Measurements from ENCODE around the gene CLEC16A.

The CLEC16A gene

GRCh38 chr16:11045846-11046245 is 101.5 kb downstream of the CLEC16A start:
- DNase-seq, result no peak

DNA sequence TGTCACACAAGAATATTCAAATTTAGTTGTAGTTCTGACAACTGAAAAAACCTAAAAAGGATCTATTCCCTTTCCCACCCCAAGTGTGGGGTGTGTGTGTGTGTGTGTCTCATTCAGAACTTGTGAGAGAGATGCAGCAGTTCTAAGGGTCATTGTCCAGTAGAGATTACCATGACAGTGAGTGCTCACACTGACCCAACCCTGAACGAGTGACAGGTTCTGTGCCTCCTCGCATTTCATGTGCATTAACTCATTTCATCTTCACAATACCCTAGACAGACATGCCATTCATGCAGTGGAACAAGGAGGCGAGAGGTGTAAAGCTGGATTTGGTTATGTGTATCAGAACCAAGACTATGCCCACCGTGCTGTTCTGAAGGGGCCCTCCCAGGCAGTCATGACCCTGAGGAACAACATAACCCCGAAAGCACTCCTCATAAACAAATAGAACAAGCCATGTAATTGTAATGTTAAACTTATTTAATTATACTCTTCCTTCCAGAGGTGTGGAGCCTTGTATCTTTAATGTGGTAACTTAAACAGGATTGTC is 102.1 kb downstream of the CLEC16A start:
- no peak for DNase-seq

DNA sequence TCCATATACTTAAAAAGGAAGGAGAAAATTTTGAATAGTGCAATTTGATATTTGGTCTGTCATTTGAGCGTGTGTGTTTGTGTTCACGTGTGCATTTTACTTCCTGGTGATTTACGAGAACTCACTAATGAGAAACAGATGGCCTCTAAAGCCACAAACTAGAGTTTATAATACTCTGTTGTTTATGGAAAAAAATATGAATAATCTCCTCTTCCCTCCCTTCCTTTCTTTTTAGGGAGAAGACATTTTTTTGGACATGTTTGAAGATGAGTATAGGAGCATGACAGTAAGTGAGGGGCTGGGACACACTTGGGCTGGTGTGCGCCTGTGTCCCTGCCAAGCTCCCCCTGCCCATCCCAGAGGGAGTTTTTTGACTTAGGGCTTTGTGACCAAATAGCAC is 102.7 kb downstream of the CLEC16A start:
- DNase-seq, result no peak

DNA sequence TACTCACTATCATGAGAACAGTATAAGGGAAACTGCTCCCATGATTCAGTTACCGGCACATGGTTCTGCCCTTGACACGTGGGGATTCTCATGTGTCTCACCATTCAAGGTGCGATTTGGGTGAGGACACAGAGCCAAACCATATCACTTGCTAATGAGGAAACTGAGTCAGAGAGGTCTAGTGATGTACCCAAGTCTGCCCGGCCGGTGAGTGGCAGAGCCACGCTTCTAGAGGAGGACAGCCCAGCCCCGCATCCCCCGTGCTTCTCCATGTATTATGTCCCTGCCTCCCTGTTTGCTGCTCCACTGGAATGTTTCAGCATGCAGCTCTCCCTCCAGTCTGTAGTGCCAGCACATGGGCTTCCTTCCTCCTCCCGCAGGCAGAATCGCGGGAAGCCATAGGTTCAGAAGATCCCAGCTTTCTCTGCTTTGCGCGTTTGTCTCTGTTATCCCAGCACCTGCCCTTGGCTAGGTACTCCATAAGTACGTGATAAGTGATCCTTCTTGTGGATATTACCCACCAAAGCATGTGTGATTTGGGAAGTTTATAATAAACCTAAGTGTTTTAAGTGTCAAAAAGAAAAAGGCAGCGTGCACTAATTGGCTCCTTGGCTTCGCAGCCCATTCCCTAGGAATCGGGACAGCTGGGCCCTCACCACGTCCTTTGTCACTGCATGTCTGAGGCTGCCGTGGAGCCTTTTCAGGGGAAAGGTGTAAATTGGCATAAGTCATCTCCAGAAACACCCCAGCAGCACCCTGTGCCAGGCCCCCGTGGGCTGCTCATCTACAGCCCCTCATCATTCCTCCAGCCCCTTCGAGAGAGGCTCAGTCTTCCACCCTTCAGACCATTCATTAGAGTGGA is 103.8 kb downstream of the CLEC16A start:
- no peak for DNase-seq

- DNase-seq, result no peak
Observed at GRCh38 chr16:11049396-11050059, 105.2 kb downstream of the CLEC16A start.

GRCh38 chr16:11050536-11050935 is 106.2 kb downstream of the CLEC16A start:
- DNase-seq, result no peak

DNA sequence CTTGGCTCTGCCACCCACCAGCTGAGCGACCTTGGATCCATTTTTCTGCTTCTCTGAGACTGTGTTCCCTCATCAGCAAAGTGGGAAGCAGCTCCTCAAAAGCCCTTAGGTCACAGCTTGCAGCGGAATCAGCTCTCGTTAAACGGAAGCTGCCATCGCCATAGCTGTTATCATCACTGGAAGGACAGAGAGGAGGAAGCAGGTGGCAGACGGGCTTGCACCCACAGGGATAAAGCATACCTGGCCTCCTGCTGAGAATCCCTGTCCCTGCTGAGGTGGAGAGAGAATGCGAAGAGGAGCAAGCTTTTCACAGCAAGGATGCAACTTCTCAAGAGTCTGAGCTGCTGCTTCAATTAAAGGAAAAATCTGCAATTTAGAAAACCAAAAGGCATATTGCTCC is 106.6 kb downstream of the CLEC16A start:
- no peak for DNase-seq

- no peak for DNase-seq
Observed at GRCh38 chr16:11051430-11051829, 107.1 kb downstream of the CLEC16A start.

- no peak for DNase-seq
Observed at GRCh38 chr16:11051879-11052808, 107.8 kb downstream of the CLEC16A start.

GRCh38 chr16:11053916-11054460 is 109.6 kb downstream of the CLEC16A start:
- DNase-seq, result no peak

DNA sequence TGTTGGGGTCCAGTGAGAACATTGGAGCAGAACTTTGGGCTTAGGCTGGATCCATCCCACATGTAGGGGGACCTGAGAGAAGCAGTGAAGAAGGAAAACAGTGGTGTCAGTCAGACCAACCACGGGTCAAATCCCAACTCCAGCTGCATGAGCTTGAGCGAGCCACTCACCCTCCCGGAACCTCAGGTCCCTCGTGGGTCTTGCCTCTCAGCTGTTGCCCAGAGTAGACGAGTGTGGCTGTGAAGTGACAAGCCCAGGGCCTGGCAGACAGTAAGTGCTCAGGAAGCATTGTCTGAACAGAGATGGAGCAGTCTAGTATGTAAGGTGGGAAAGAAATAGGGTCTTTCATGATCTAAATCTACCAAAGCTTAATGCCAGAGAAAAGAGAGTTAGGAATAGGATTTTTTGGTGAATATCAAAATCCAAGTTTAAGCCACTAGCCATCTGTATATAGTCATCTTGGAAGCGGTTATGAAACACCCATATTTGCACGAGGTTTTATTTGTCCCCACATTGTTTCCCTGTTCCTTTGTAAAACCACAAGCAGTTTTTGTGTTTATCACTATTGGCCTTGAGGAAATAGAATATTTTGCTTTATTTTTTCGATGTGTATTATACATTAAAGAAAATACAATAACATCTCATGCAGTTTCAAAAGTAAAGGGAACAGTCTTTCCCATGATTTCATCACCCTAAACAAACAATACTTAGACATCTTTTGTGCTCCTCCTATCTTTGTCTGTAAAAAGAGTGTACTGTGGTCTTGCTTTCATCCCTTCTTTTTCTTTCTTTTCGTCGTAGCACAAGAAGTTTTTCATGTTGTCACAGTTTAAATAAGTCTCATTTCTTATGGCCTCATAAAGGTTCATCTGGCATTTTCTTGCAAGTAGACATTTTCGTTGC is 112.0 kb downstream of the CLEC16A start:
- no peak for DNase-seq

DNA sequence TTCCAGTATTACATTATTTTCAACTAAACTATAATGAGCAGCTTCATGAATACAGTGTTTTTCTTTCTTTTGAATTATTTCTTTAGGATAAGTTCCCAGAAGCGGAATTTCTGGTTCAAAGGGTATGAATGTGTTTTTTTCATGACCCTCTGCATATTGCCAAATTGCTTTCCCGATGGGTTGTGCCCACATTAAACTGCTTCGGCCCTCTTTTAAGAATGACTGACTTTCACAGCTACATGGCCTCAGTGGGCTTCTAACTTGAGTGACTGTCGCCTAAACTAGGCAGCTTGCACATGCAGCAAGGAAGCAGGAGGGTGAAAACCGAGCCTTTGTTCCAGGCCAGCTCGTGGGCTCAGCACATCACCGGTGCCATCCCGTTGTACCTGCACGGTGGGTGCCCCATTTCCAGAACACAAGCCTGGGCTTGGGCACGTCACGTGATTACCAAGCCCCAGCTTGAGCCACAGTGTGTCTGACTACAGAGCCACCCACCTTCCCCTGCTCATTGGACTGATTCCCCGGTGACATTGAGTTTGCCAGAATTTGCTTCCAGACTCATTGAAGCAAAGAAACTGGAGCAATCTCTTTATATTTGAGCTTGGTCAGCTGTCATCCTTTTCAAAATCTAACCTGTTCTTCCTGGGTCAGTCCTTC is 112.8 kb downstream of the CLEC16A start:
- no peak for DNase-seq

- DNase-seq, result no peak
Observed at GRCh38 chr16:11057711-11058345, 113.5 kb downstream of the CLEC16A start.

DNA sequence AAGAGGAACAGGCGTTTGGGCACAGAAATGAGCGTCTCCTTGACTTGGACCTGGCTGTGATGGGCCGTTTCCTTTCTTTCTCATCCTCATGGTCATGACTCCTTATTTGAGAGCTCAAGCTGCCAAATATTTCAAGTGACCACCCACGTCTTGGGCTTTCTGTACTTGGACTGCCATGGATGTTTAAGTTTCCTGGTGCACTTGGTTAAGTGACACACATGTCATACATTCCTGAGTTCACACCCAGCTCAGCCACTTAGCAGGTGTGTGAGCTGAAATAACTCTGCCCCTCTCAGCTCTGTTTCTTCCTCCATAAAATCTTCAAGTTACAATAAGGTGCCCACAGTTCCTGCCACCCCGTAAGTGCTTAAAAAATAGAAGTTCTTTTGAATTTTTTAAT is 114.5 kb downstream of the CLEC16A start:
- DNase-seq, result no peak

GRCh38 chr16:11059588-11059987 is 115.2 kb downstream of the CLEC16A start:
- DNase-seq, result no peak

- DNase-seq, result no peak
Observed at GRCh38 chr16:11060364-11060763, 116.0 kb downstream of the CLEC16A start.

GRCh38 chr16:11060842-11061241 is 116.5 kb downstream of the CLEC16A start:
- DNase-seq, result no peak

DNA sequence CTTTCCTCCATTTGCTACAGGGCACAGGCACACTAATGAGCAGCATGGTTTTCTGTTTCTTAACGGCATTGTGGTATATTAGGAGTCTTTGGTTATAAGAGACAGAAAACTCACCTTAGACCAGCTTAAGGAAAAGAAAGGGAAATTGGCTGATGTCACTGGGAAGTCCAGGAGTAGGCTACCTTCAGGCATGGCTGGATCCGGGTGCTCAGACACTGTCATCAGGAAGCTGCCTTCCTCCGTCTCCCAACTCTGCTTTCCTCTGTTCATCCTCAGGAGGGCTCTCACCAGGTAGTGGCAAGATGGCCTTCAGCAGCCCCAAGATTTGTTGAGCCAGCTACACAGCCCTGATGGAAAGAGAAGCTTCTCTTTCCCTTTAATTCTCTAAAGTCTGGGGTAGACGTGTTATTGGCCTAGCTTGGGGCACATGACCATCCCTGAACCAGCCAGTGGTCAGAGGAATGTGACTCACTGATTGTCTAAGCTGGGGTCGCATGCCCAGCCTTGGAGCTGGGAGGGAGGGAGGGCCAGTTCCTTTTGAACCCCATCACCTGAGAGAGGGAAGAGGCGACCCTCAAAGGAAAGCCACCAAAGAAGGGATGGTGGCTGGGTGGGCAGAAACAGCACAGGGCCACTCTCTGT is 117.4 kb downstream of the CLEC16A start:
- no peak for DNase-seq

- no peak for DNase-seq
Observed at GRCh38 chr16:11063448-11064201, 119.3 kb downstream of the CLEC16A start.

Measured in activated CD4-positive, alpha-beta T cell treated with anti-CD3 and anti-CD28 coated beads for 1 hour (primary cell).